ENCODE measurements around the gene GPANK1. TPM values are rescaled to one million over a fixed set of nuclear protein-coding genes. Genes with fewer than 3 reads are reported as not detected.
A peak's percentile ranks its signal among the peaks of the same experiment; 100 is the strongest.

Gene GPANK1
- total and polyA plus RNA-seq, 9 of the 15 experiments (the other 6 are each of a cell fraction or from before 2014, with no cell fraction given), result 32.2 to 111 (median 46.3) TPM

- no peak for DNase-seq (ENCODE audit: extremely low read depth in 1 of 4, low spot score in 3 of 4)
- no peak for TF ChIP-seq ZNF778 (CRISPR knock-in tag; IDR thresholded peaks at IDR 0.05)
- 0 out of 2 replicates have a peak, but pooled peaks have one; percentile 10 for TF ChIP-seq ZFX (CRISPR knock-in tag; IDR thresholded peaks at IDR 0.05)
- TF ChIP-seq GTF2F1 (IDR thresholded peaks at IDR 0.05; ENCODE audit: low read depth, low read length), result no peak
- no peak for TF ChIP-seq PREB (CRISPR knock-in tag; IDR thresholded peaks at IDR 0.05)
- no peak for TF ChIP-seq SRSF9 (IDR thresholded peaks at IDR 0.05; ENCODE audit: borderline replicate concordance, low read depth, low read length)
- no peak for TF ChIP-seq SETDB1 (IDR thresholded peaks at IDR 0.05; ENCODE audit: low read length)
- TF ChIP-seq TFAM (CRISPR knock-in tag; conservative IDR thresholded peaks at IDR 0.05), result no peak
- no peak for TF ChIP-seq MECOM (CRISPR knock-in tag; IDR thresholded peaks at IDR 0.05)
- TF ChIP-seq SP1 (CRISPR knock-in tag; IDR thresholded peaks at IDR 0.05), result 0 out of 2 replicates have a peak, but pooled peaks have one; percentile 10
- no peaks in the 10 kb centered on the region for H3K9me1 ChIP-seq (ENCODE audit: control insufficient read depth, insufficient read depth, low read length)
- 76% methylated on average over 6 of the region's 6 CpGs for WGBS (ENCODE audit: insufficient coverage, low coverage, missing lambda C conversion rate)
- in situ Hi-C loops (cut with MboI), result no loop called here
- no peak for FAIRE-seq
- peaks cover 26% of the 10 kb centered on the region for H3K79me2 ChIP-seq (ENCODE audit: control insufficient read depth, insufficient read depth, low read length)
- intact Hi-C loops (cut with micrococcal nuclease), result no loop called here
- no peak overlapping the region for H3K9ac ChIP-seq (ENCODE audit: insufficient read depth in 1 of 2, low read depth in 2 of 2, low read length in 2 of 2)
- CTCF ChIA-PET (ENCODE audit: low intra/inter-chr PET ratio), result no interaction called here
- peaks cover 11% of the 10 kb centered on the region for H3K36me3 ChIP-seq (ENCODE audit: control insufficient read depth, insufficient read depth, low read length)
- no peaks in the 10 kb centered on the region for H3K9me3 ChIP-seq (replicated peaks; ENCODE audit: control insufficient read depth, insufficient read depth, low read depth, low read length)
- H4K20me1 ChIP-seq (replicated peaks; ENCODE audit: control insufficient read depth, insufficient read depth, low read length), result no peaks in the 10 kb centered on the region; the same call in 1 of the 2 replicates
- H3K27ac ChIP-seq (ENCODE audit: extremely low read depth, low read depth, low read length), result no peak overlapping the region
- no peak overlapping the region for H3K4me2 ChIP-seq (ENCODE audit: insufficient read depth, low read length)
- H2AFZ ChIP-seq (ENCODE audit: low read depth, low read length), result peak overlapping the region; percentile 52
- no peak overlapping the region for H3K4me3 ChIP-seq
- BruUV-seq (replicated peaks), result no TSS peak
- H3K27me3 ChIP-seq (ENCODE audit: control insufficient read depth in 2 of 2, insufficient read depth in 2 of 2, low read length in 2 of 2), result no peaks in the 10 kb centered on the region
- ATAC-seq, result no peak
- H3K4me1 ChIP-seq (replicated peaks in 1 of 2; ENCODE audit: control insufficient read depth in 2 of 2, insufficient read depth in 2 of 2, low read length in 2 of 2), result peaks cover 33 to 35% of the 10 kb centered on the region in 2 experiments
- POLR2A ChIA-PET, result interaction anchor here (0.6 to 12.4 kb wide), 5 partner anchors 10 to 101 kb away, joined by 3 to 223 read pairs (median 7); partner anchors contain the start of genes DDAH2, LSM2, LY6G6C and LY6G6D
Measured at GRCh38 chr6:31705931-31706330, 41.1 kb upstream of the GPANK1 start.
